B cell (primary cell): ENCODE data around the gene ST6GALNAC3. TPM values are rescaled to one million over a fixed set of nuclear protein-coding genes. Genes with fewer than 3 reads are reported as not detected.

Source experiments
- ATAC-seq: fragments of 200-7000 bp; cut with Tn5 transposase; one replicate; pipeline ENCODE4 v1.10.0; 2021; ENCODE audit warnings: low read depth, mild to moderate bottlenecking, moderate number of reproducible peaks, moderate library complexity
- CTCF ChIA-PET: fragments of 350-600 bp; sonication (Branson Sonifier 250); formaldehyde crosslinking; loops from one replicate; lab custom pipeline; 2021; ENCODE audit warnings: antibody characterized with exemption, inconsistent platforms; lab: Charles Lee
- POLR2A ChIA-PET: fragments of 350-600 bp; sonication (Branson Sonifier 250); formaldehyde crosslinking; loops from one replicate; lab custom pipeline; 2021; ENCODE audit warnings: antibody characterized with exemption; lab: Charles Lee
- DNase-seq: peaks from one replicate; pipeline ENCODE4 v3.0.0; 2013
- H2AFZ ChIP-seq: 2 replicates; pipeline ENCODE4 v1.6.1; 2012; ENCODE audit warnings: mild to moderate bottlenecking, low read depth, low read length; ENCODE audit not compliant: insufficient read depth, poor library complexity, severe bottlenecking
- H3K27ac ChIP-seq, 2 donors: 1 replicate in 1 of 2; 2 replicates in 1 of 2; pipeline ENCODE4 v1.5.1; 2012 to 2013; ENCODE audit warnings: low read length in 2 of 2, mild to moderate bottlenecking in 2 of 2, moderate library complexity in 1 of 2
- H3K27me3 ChIP-seq, 4 experiments: fragments of 200-600 bp in 1 of 4; sonication (generic) in 1 of 4; replicated peaks in 1 of 4; 1 replicate in 2 of 4; 2 replicates in 2 of 4; pipeline versions ENCODE4 v1.6.1 to v1.7.0; 2013 to 2016; ENCODE audit warnings: low read length in 3 of 4, mild to moderate bottlenecking in 2 of 4, mixed read lengths in 1 of 4, moderate library complexity in 1 of 4; ENCODE audit not compliant: insufficient read depth in 4 of 4, control insufficient read depth in 3 of 4; ENCODE audit errors: control extremely low read depth in 1 of 4
- H3K36me3 ChIP-seq, 2 experiments: replicated peaks in 1 of 2; 1 replicate in 1 of 2; 2 replicates in 1 of 2; pipeline versions ENCODE4 v1.6.1 to v1.7.1; 2013; ENCODE audit warnings: low read length in 1 of 2; ENCODE audit not compliant: insufficient read depth in 2 of 2, control insufficient read depth in 1 of 2; ENCODE audit errors: control extremely low read depth in 1 of 2, extremely low read depth in 1 of 2
- H3K4me1 ChIP-seq, 2 donors: fragments of 200-600 bp in 1 of 2; sonication (generic) in 1 of 2; 1 replicate in 1 of 2; 2 replicates in 1 of 2; pipeline versions ENCODE4 v1.5.1 to v1.6.1; 2013 to 2017; ENCODE audit warnings: low read length in 2 of 2; ENCODE audit not compliant: control insufficient read depth in 2 of 2, insufficient read depth in 2 of 2
- H3K4me2 ChIP-seq: replicated peaks from 2 replicates; pipeline ENCODE3; 2012; ENCODE audit warnings: mild to moderate bottlenecking, low read depth, low read length; ENCODE audit not compliant: poor library complexity, severe bottlenecking
- H3K4me3 ChIP-seq, 5 experiments: fragments of 200-600 bp in 1 of 5; sonication (generic) in 1 of 5; 1 replicate in 3 of 5; 2 replicates in 2 of 5; pipeline versions ENCODE4 v1.5.1 to v1.7.0; 2011 to 2016; ENCODE audit warnings: low read length in 4 of 5, mild to moderate bottlenecking in 4 of 5, low read depth in 2 of 5, control low read depth in 1 of 5, moderate library complexity in 1 of 5; ENCODE audit not compliant: insufficient read depth in 1 of 5; ENCODE audit errors: control extremely low read depth in 1 of 5, extremely low read depth in 1 of 5
- H3K79me2 ChIP-seq: fragments of 200-600 bp; sonication (generic); one replicate; pipeline ENCODE4 v1.6.0; 2016; ENCODE audit warnings: low read length; ENCODE audit not compliant: control insufficient read depth, insufficient read depth
- H3K9ac ChIP-seq: fragments of 200-600 bp; sonication (generic); 2 replicates; pipeline ENCODE4 v1.6.1; 2017; ENCODE audit warnings: mild to moderate bottlenecking, low read length, moderate library complexity
- H3K9me3 ChIP-seq, 3 donors: one replicate each; pipeline versions ENCODE4 v1.6.1 to v1.7.1; 2013; ENCODE audit warnings: low read length in 2 of 3; ENCODE audit not compliant: control insufficient read depth in 2 of 3, insufficient read depth in 1 of 3; ENCODE audit errors: control extremely low read depth in 1 of 3
- H4K20me1 ChIP-seq: 2 replicates; pipeline ENCODE4 v1.6.0; 2012; ENCODE audit warnings: mild to moderate bottlenecking, low read length; ENCODE audit not compliant: insufficient read depth, control insufficient read depth, poor library complexity, severe bottlenecking
- H3K27ac Mint-ChIP-seq: one replicate; pipeline ENCODE4 v1.8.0; 2021; ENCODE audit warnings: mixed read lengths
- H3K27me3 Mint-ChIP-seq: one replicate; pipeline ENCODE4 v1.8.0; 2021; ENCODE audit warnings: mixed read lengths
- H3K4me1 Mint-ChIP-seq: one replicate; pipeline ENCODE4 v1.8.0; 2021; ENCODE audit warnings: mixed read lengths
- H3K4me3 Mint-ChIP-seq: one replicate; pipeline ENCODE4 v1.8.0; 2021; ENCODE audit warnings: mixed read lengths
- H3K9me3 Mint-ChIP-seq: one replicate; pipeline ENCODE4 v1.8.0; 2022; ENCODE audit warnings: mixed read lengths; ENCODE audit not compliant: insufficient read depth
- CTCF ChIP-seq: fragments of 200-600 bp; IDR thresholded peaks from one replicate; pipeline ENCODE4 v1.8.0; 2022; ENCODE audit warnings: antibody characterized with exemption, mild to moderate bottlenecking
- EZH2 ChIP-seq: IDR thresholded peaks from 2 replicates; pipeline ENCODE4 v1.6.1; 2012; ENCODE audit warnings: borderline replicate concordance, low read depth, mild to moderate bottlenecking, moderate library complexity, low read length; ENCODE audit not compliant: insufficient read depth, poor library complexity, severe bottlenecking
- WGBS: methylation state at CpG from one replicate; pipeline ENCODE4 v1.1.5; 2013; ENCODE audit warnings: missing lambda C conversion rate; ENCODE audit not compliant: insufficient coverage; 5-methylcytosine and 5-hydroxymethylcytosine counted together
- intact Hi-C: fragments of 100-400 bp; cut with micrococcal nuclease; formaldehyde crosslinking; loops from one replicate; pipeline ENCODE4 v1.10.0; 2022
- polyA plus RNA-seq: library from polyadenylated mRNA; depleted of rRNA; stranded (reverse); fragments of >200 nt; gene quantifications from 2 replicates; pipeline ENCODE4 v1.2.3, GENCODE V29; 2012
- total RNA-seq, 2 donors: library from RNA; stranded (reverse); fragments of 120-200 nt in 1 of 2; gene quantifications; 1 replicate in 1 of 2; 2 replicates in 1 of 2; pipeline versions ENCODE4 v1.2.3 to v1.2.4, GENCODE V29; 2013 to 2022

Gene ST6GALNAC3
- total and polyA plus RNA-seq, 2 donors (not counting 1 experiment from before 2014, with no cell fraction given), result 3.0 to 17.3 TPM

- CTCF ChIA-PET, result no interaction called here
- peaks cover 10 to 53% of the 10 kb centered on the region in 2 donors for H3K4me1 ChIP-seq
These were observed 214.4 kb downstream of the ST6GALNAC3 start for GRCh38 chr1:76288758-76289483.

More at GRCh38 chr1:76288758-76289483, 214.4 kb downstream of the ST6GALNAC3 start:
- 100% methylated on average over 1 of the region's 5 CpGs for WGBS
- no peaks in the 10 kb centered on the region for H3K27me3 Mint-ChIP-seq
- no peak overlapping the region for H3K4me3 Mint-ChIP-seq
- no peaks in the 10 kb centered on the region for H3K9me3 Mint-ChIP-seq
- H3K4me1 Mint-ChIP-seq, result peaks cover 50% of the 10 kb centered on the region
- H3K9ac ChIP-seq, result no peak overlapping the region
- no peak overlapping the region for H3K4me3 ChIP-seq
- ATAC-seq (no peak), DNase-seq (no peak)
- H3K9me3 ChIP-seq, result no peaks in the 10 kb centered on the region
- intact Hi-C loops, result no loop called here
- POLR2A ChIA-PET, result no interaction called here
- no peak overlapping the region for H3K27ac Mint-ChIP-seq
- no peak overlapping the region for H3K27ac ChIP-seq
- no peaks in the 10 kb centered on the region for H3K79me2 ChIP-seq
- H3K36me3 ChIP-seq, result no peaks in the 10 kb centered on the region
- no peak overlapping the region for H3K4me2 ChIP-seq
- H2AFZ ChIP-seq, result no peak overlapping the region
- TF ChIP-seq EZH2 (no peak), CTCF (no peak)
- no peaks in the 10 kb centered on the region for H4K20me1 ChIP-seq
- no peaks in the 10 kb centered on the region for H3K27me3 ChIP-seq
